Ascending aorta (tissue), 2 donors: Measurements from ENCODE around the gene GPD1L. TPM values are rescaled to one million over a fixed set of nuclear protein-coding genes. Genes with fewer than 3 reads are reported as not detected.

Experiments
- DNase-seq, 2 donors: peaks; one replicate each; pipeline ENCODE4 v3.0.0-alpha.2; 2019; ENCODE audit warnings: low spot score in 2 of 2
- H3K27ac ChIP-seq, 2 donors: fragments of 200-600 bp; sonication (generic); one replicate each; pipeline ENCODE4 v1.5.1; 2016 to 2017; ENCODE audit warnings: mild to moderate bottlenecking in 1 of 2
- H3K27me3 ChIP-seq: fragments of 200-600 bp; sonication (generic); one replicate; pipeline ENCODE4 v1.5.1; 2017
- H3K36me3 ChIP-seq, 2 donors: fragments of 200-600 bp; sonication (generic); one replicate each; pipeline ENCODE4 v1.5.1; 2016
- H3K4me1 ChIP-seq, 2 donors: fragments of 200-600 bp; sonication (generic); one replicate each; pipeline ENCODE4 v1.5.1; 2016 to 2017; ENCODE audit warnings: mild to moderate bottlenecking in 1 of 2
- H3K4me3 ChIP-seq, 2 donors: fragments of 200-600 bp; sonication (generic); one replicate each; pipeline ENCODE4 v1.5.1; 2016 to 2017; ENCODE audit warnings: mild to moderate bottlenecking in 1 of 2
- H3K9me3 ChIP-seq, 2 donors: fragments of 200-600 bp; sonication (generic); one replicate each; pipeline ENCODE4 v1.5.1; 2016
- CTCF ChIP-seq, 3 experiments: fragments of 200-600 bp in 2 of 3; fragments of 450-650 bp in 1 of 3; sonication (generic) in 2 of 3; IDR thresholded peaks; one replicate each; pipeline ENCODE4 v1.5.1; 2016 to 2019; ENCODE audit warnings: antibody characterized with exemption in 3 of 3, mild to moderate bottlenecking in 1 of 3, moderate library complexity in 1 of 3
- intact Hi-C: fragments of 100-400 bp; cut with DNase I; formaldehyde crosslinking; loops from one replicate; pipeline ENCODE4 v1.15.1; 2023
- total RNA-seq: library from RNA; depleted of rRNA; stranded (reverse); fragments of >200 nt; gene quantifications from one replicate; pipeline ENCODE4 v1.1.0, GENCODE V29; 2016

Gene GPD1L
- total RNA-seq, 1 donor from 2014 or later: 14.4 TPM

DNA sequence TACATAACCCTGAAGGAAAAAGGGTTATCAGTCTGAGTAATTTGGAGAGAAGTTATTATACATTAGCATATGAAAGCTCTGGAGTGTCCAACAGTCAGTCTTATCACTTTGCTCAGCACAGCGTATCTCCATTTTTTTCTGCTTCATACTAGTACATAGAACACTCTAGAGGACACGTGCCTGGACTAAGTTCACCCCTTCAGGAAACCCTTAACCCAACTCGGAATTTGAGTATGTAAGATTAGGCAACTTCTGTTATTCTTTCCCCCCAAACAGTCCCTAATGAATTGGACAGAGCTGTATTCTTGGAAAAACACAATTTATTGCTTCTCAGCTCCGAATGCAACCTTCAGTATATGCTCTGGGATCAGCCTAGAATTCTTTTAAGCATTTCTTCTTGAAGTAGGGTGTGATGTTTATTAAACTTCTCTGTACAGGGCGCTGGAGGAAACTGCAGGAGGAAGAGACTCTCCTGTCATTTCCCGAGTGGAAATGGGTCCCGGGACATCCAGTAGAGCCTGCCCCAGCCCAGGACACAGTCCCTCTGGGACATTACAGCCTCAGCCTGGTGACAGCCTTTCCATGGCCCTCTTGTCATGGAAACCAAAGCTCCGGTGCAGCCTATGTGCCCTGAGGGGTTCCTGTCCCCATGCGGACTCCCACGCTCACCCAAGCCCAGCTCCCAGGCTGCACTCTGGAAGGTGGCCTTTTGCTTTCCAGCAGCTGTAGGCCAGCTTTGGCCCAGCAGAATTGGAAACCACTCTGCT is 94.8 kb downstream of the GPD1L start:
- Histone ChIP-seq H3K9me3 (no peaks in the 10 kb centered on the region), H3K4me3 (no peak overlapping the region), H3K36me3 (no peaks in the 10 kb centered on the region), H3K27me3 (no peaks in the 10 kb centered on the region), H3K27ac (no peak overlapping the region), H3K4me1 (no peaks in the 10 kb centered on the region)
- DNase-seq: no peak
- TF ChIP-seq CTCF (IDR thresholded peaks at IDR 0.05): no peak
- intact Hi-C loops: no loop called here

DNA sequence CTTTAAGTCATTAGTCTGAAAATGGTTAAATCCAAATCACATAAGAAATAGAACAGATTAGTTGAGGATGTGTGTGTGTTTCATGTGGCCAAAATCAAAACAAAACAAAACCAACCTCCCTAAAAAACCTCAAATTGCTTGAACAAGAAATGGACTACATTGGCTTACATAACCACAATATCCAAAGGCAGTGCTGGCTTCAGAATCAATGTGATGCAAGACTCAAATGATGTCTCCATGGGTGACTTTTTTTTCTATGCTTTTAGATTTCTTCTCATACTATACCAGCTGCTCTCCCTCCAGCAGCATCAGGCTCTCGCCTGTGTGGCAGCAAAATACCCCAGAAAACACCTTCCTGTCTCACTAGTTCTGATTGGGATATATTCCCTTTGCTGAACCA is 96.1 kb downstream of the GPD1L start:
- TF ChIP-seq CTCF (IDR thresholded peaks at IDR 0.05): no peak
- Histone ChIP-seq H3K9me3 (no peaks in the 10 kb centered on the region), H3K36me3 (no peaks in the 10 kb centered on the region), H3K4me3 (no peak overlapping the region), H3K4me1 (no peaks in the 10 kb centered on the region), H3K27ac (no peak overlapping the region), H3K27me3 (no peaks in the 10 kb centered on the region)
- intact Hi-C loops: no loop called here
- no peak for DNase-seq

GRCh38 chr3:32203854-32204253 is 97.4 kb downstream of the GPD1L start:
- H3K4me1 ChIP-seq: no peaks in the 10 kb centered on the region
- no peaks in the 10 kb centered on the region for H3K27me3 ChIP-seq
- intact Hi-C loops: no loop called here
- H3K36me3 ChIP-seq: no peaks in the 10 kb centered on the region
- H3K9me3 ChIP-seq: no peaks in the 10 kb centered on the region
- H3K27ac ChIP-seq: no peak overlapping the region
- no peak for TF ChIP-seq CTCF (IDR thresholded peaks at IDR 0.05)
- no peak overlapping the region for H3K4me3 ChIP-seq
- DNase-seq: no peak

- Histone ChIP-seq H3K9me3 (no peaks in the 10 kb centered on the region), H3K27me3 (no peaks in the 10 kb centered on the region), H3K36me3 (no peaks in the 10 kb centered on the region), H3K4me3 (no peak overlapping the region), H3K27ac (no peak overlapping the region), H3K4me1 (no peaks in the 10 kb centered on the region)
- intact Hi-C loops: no loop called here
- DNase-seq: no peak
- no peak for TF ChIP-seq CTCF (IDR thresholded peaks at IDR 0.05)
These were observed 102.0 kb downstream of the GPD1L start for GRCh38 chr3:32208447-32208846.

DNA sequence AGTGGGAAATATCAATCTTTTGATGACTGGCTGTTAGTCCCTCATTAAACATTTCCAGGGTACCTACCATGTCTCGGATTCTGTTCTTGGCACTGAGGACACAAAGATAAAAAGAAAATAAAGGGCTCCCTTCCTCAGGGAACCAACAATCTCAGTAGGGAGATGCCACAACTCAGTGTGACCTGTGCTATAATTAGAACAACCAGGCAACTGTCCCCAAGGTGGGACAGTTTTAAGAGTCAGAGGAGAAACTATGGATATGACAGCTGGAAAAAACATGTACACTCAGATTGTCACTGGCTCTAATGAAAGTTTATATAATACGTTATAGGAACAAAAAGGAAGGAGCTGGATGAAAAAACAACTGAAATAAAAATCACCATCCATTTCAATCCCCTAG is 108.8 kb downstream of the GPD1L start:
- H3K4me1 ChIP-seq: no peaks in the 10 kb centered on the region
- H3K9me3 ChIP-seq: peaks cover 0 to 4% of the 10 kb centered on the region in 2 donors
- no peak for TF ChIP-seq CTCF (IDR thresholded peaks at IDR 0.05)
- intact Hi-C loops: no loop called here
- H3K36me3 ChIP-seq: no peaks in the 10 kb centered on the region
- H3K27ac ChIP-seq: no peak overlapping the region
- DNase-seq: no peak
- H3K4me3 ChIP-seq: no peak overlapping the region
- H3K27me3 ChIP-seq: no peaks in the 10 kb centered on the region
